ENCODE results near the gene SAP30L.

SAP30L gene

GRCh38 chr5:154445422-154446194 lies at the start of gene SAP30L:
Gene SAP30L, plus strand, starts transcription at chr5:154445997. Its CDS starts 608 bp downstream, at chr5:154446605.
- DNase-seq, result peak; percentile 98

- DNase-seq, result no peak
Observed at GRCh38 chr5:154396128-154396527, 49.7 kb upstream of the SAP30L start.

- DNase-seq, result no peak
Observed at GRCh38 chr5:154397652-154398406, 48.0 kb upstream of the SAP30L start.

GRCh38 chr5:154400678-154401077 lies 45.1 kb upstream of the SAP30L start:
- DNase-seq, result no peak

- DNase-seq, result no peak
Observed at GRCh38 chr5:154401355-154401754, 44.4 kb upstream of the SAP30L start.

- DNase-seq, result no peak
Observed at GRCh38 chr5:154401931-154402330, 43.9 kb upstream of the SAP30L start.

GRCh38 chr5:154402611-154403010 lies 43.2 kb upstream of the SAP30L start:
- DNase-seq, result no peak

GRCh38 chr5:154403234-154403633 lies 42.6 kb upstream of the SAP30L start:
- DNase-seq, result no peak

- no peak for DNase-seq
Observed at GRCh38 chr5:154403776-154404387, 41.9 kb upstream of the SAP30L start.

- DNase-seq, result peak; percentile 79
Observed at GRCh38 chr5:154405078-154405792, 40.6 kb upstream of the SAP30L start.

GRCh38 chr5:154406231-154406630 lies 39.6 kb upstream of the SAP30L start:
- no peak for DNase-seq

- DNase-seq, result no peak
Observed at GRCh38 chr5:154406826-154407225, 39.0 kb upstream of the SAP30L start.

- DNase-seq, result no peak
Observed at GRCh38 chr5:154408811-154409210, 37.0 kb upstream of the SAP30L start.

GRCh38 chr5:154409230-154409840 lies 36.5 kb upstream of the SAP30L start:
- DNase-seq, result no peak

- DNase-seq, result no peak
Observed at GRCh38 chr5:154410008-154410407, 35.8 kb upstream of the SAP30L start.

- DNase-seq, result no peak
Observed at GRCh38 chr5:154410786-154411185, 35.0 kb upstream of the SAP30L start.

- no peak for DNase-seq
Observed at GRCh38 chr5:154411338-154411737, 34.5 kb upstream of the SAP30L start.

GRCh38 chr5:154412316-154412715 lies 33.5 kb upstream of the SAP30L start:
- DNase-seq, result no peak

- no peak for DNase-seq
Observed at GRCh38 chr5:154412925-154413324, 32.9 kb upstream of the SAP30L start.

GRCh38 chr5:154415114-154415513 lies 30.7 kb upstream of the SAP30L start:
- no peak for DNase-seq

- DNase-seq, result no peak
Observed at GRCh38 chr5:154418344-154418820, 27.4 kb upstream of the SAP30L start.

- DNase-seq, result no peak
Observed at GRCh38 chr5:154419236-154419635, 26.6 kb upstream of the SAP30L start.

- peak; percentile 16 for DNase-seq
Observed at GRCh38 chr5:154421868-154422267, 23.9 kb upstream of the SAP30L start.
